DMS53 (cell line): ENCODE results near the gene GTF2F1.
A peak's percentile ranks its signal among the peaks of the same experiment; 100 is the strongest.
"Not testable (repeated sequence)": the region's sequence is repeated elsewhere in the genome, so short reads cannot be mapped to it uniquely, and the experiment has no call there.

Source experiments
- DNase-seq: peaks from one replicate; lab custom pipeline; 2025; lab: John Stamatoyannopoulos, UW

GTF2F1 gene, protein sequence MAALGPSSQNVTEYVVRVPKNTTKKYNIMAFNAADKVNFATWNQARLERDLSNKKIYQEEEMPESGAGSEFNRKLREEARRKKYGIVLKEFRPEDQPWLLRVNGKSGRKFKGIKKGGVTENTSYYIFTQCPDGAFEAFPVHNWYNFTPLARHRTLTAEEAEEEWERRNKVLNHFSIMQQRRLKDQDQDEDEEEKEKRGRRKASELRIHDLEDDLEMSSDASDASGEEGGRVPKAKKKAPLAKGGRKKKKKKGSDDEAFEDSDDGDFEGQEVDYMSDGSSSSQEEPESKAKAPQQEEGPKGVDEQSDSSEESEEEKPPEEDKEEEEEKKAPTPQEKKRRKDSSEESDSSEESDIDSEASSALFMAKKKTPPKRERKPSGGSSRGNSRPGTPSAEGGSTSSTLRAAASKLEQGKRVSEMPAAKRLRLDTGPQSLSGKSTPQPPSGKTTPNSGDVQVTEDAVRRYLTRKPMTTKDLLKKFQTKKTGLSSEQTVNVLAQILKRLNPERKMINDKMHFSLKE

DNA sequence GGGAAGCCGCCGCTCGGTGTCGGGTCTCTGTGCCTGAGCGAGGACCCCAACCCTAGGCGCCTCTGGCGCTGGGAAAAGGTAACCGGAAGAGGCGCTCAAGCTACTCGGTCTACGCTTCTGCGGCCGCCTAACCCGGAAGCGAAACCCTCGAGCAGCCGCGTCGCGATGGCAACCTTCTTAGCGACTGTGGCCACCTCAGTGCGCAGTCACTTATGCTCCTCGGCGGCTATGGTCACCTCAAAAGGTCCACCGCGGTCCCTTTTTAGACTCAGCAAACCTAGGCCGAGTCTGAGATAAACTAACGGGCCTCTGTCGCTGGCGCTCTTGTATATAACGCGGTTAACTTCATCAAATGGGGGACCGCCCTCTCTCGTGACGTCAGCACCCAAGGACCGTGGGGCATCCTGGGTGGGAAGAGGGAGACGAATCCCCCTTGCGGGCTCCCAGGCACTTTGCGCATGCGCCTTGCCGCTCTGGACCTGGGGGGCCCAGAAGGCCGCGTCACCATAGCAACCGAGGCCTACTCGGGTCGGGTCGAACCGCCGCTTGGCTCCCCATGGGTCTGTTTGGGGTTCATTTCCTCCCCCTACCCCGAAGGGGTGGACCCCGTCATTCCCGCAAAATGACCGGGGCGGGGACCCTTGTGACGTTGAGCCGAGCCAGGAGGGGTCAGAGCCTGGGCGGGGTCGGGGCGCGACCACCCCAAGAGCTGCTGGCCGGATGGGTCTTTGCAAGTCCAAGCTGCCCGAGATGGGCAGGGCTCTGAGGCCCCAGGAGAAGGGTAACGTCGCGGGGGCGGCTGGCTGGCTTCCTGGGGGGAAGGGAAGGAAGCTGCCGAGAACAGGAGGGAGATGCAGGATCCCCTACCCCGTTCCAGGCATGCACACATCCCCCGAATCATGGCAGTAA, at the start of gene GTF2F1:
Gene GTF2F1 (minus strand): TSS at position 91 of the 909 bp plus-strand sequence. CDS start 169 bp downstream, outside the sequence.
- peak; percentile 94 for DNase-seq

DNA sequence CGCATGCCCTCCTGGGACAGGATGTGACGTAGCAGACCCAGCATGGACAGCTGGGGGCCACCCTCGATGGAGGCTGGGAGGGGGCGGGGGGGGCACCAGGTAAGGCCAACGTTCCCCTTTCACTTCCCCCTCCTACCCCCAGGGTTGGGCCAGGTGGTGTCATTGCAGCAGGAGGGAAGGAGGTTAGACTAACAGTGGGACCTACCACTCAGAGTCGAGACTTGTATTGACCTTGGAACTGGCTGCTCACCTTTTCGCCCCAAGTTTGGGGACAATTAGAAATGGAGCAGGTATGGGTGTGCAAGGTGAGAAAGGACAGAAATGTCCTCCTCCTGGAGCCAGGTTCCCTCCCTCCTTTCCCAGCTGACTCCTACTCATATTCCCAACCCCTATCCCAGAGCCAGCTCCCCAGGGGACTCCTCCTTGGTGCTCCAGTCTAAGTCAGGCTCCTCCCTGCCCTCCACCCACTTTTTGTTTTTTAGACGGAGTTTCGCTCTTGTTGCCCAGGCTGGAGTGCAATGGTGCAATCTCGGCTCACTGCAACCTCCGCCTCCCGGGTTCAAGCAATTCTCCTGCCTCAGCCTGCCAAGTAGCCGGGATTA, 49.2 kb upstream of the GTF2F1 start:
- DNase-seq: no peak

DNA sequence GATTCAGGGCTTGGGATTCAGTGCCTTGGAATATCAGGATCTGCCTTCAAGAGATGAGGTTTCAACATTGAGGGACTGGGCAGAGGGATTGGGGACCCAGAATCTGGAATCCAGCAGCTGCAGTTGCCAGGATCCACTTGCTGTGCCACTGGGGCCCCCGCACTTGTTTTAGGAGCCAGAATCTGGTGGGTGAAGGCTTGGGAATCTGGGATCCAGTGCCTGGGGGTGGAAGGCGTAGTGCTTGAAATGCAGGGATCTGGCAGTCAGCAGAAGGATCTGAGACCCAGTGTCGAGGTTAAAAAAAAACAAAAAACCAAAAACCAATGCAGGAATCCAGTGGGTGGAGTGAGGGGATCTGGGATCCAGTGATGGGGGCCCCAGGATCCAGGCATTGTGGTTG, 47.9 kb upstream of the GTF2F1 start:
- no peak for DNase-seq

DNA sequence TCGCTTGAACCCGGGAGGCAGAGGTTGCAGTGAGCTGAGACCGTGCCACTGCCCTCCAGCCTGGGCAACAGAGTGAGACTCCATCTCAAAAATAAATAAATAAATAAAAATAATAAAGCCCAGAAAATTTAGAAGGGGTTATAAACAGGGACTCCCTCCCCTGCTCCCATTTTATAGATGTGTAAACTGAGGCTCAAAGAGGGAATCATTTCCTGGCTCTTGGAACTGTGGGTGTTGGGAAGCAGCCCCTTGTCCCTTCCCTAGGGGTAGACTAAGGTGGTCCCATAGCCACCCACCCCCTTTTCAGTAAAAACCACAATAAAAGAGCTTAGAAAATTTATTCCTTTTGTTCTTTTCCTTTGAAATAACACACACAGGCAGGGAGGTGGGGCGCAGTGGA, 46.8 kb upstream of the GTF2F1 start:
- DNase-seq: no peak

DNA sequence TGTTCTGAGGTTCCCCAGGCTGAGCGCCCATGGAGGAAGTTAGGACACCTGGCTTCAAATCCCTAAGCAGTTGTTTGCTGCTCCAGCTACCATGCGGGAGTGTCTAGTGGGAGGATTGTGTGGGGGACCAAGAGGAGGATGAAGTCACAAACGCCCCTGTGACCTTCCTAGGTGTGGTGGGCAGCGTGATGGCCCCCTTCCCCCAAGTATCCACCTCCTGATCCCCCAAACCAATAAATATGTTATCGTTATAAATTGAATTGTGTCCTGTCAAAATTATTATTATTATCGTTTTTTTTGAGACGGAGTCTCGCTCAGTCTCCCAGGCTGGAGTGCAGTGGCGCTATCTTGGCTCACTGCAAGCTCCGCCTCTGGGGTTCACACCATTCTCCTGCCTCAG, 40.7 kb upstream of the GTF2F1 start, which contains the start of gene SLC25A41:
Gene SLC25A41 (minus strand): TSS at position 101 of the 400 bp plus-strand sequence. CDS start 70 bp downstream, at position 31.
- no peak for DNase-seq

DNA sequence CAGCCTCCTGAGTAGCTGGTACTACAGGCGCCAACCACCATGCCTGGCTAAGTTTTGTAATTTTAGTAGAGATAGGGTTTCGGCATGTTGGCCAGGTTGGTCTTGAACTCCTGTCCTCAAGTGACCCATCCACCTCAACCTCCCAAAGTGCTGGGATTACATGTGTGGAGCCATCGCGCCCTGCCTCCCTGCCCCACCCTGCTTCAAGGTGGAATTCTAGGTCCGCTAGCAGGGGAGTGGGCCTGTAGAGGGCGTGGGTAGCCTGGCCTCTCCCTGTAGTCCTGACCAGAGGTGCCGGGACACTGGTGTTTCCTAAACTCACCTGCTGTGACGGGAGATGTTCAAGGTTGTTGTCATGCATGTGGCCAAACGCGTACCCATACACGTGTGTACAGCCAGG, 40.2 kb upstream of the GTF2F1 start:
- no peak for DNase-seq

DNA sequence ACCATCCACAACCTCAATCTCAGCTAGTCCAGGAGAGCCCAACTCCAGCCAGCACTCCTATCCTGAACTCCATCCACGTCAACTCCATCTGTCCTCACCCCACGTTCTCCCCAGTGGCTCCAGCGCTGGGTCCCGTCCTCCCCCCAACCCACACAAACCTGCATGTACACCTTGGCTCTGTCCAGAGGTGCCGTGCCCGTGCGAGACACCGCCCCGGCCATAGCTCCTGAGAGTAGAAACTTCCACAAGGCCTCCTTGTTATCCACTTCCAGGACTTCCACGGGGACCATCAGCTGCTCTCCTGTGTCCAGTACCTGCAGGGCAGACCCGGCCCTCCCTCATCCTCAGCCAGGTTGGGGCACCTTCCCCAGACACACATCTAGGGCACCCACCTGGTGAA, 38.9 kb upstream of the GTF2F1 start:
- no peak for DNase-seq

DNA sequence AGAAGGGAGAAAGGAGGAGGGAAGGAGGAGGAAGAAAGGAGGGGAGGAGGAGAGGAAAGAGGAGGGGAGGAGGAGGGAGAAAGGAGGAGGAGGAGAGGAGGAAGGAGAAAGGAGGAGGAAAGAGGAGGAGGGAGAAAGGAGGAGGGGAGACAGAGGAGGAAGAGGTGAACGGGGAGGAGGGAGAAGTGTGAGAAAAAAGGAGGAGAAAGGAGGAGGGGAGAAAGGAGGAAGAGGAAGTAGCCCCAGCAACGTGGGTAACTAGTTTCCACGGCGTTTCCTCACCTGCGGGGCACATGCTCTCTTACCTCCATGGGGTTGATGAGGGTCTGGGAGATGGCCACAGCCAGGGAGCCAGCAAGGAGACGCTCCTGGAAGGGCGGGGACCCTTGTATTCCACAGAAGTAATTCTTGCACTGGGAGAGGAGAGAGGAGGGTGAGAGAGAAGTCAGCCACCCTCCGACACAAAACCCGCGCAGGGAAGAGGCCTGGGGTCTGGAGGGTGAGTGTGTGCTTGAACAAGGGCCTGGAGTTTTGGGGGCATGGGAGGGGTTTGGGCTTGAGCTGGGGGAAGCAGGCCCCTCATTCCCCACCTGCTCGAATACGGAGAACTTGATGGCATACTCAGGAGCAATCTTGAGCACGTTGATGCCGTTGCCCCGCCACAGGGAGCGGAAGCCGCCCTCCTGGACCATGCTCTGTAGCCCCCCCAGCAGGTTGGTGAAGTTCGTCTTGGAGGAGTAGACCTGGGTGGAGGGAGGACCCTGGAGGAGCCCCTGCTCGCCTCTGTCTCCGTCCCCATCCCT, 36.7 kb upstream of the GTF2F1 start:
- DNase-seq: no peak

DNA sequence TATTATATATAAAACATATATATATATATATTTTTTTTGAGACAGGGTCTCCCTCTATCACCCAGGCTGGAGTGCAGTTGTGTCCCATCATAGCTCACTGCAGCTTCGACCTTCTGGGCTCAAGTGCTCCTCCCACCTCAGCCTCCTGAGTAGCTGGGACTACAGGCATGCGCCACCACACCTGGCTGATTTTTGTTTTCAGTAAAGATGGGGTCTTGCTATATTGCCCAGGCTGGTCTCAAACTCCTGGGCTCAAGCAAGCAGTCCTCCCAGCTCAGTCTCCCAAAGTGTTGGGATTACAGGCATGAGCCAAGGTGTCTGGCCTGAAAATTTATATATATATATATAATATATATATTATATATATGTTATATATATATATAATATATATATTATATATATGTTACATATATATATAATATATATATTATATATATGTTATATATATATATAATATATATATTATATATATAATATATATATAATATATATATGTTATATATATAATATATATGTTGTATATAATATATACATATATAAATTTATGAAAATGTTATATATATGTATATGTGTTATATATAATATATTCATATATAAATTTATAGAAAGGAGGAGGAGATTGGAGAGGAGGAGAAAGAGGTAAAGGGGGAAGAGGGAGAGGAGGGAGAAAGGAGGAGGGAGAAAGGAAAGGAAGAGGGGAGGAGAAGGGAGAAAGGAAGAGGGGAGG, 35.9 kb upstream of the GTF2F1 start:
- not testable (repeated sequence) for DNase-seq

DNA sequence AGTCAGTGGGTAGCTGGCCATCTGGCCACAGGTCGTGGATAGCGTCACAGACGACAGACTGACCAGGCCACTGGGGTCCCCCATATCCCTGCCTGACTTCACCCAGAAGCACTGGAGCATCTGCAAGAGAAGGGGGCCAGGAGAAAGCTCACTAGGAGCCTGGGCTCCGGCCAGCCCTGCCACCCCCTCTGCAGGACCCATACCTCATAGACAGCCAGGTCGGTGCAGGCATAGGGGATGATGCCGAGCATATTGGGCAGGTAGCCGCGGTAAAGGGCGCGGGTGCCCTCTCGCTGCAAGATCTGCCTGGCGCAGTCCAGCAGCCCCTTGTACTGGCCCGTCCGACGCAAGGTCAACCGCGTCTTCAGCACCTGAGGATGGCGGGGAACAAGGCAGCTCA, 34.2 kb upstream of the GTF2F1 start:
- DNase-seq: no peak

DNA sequence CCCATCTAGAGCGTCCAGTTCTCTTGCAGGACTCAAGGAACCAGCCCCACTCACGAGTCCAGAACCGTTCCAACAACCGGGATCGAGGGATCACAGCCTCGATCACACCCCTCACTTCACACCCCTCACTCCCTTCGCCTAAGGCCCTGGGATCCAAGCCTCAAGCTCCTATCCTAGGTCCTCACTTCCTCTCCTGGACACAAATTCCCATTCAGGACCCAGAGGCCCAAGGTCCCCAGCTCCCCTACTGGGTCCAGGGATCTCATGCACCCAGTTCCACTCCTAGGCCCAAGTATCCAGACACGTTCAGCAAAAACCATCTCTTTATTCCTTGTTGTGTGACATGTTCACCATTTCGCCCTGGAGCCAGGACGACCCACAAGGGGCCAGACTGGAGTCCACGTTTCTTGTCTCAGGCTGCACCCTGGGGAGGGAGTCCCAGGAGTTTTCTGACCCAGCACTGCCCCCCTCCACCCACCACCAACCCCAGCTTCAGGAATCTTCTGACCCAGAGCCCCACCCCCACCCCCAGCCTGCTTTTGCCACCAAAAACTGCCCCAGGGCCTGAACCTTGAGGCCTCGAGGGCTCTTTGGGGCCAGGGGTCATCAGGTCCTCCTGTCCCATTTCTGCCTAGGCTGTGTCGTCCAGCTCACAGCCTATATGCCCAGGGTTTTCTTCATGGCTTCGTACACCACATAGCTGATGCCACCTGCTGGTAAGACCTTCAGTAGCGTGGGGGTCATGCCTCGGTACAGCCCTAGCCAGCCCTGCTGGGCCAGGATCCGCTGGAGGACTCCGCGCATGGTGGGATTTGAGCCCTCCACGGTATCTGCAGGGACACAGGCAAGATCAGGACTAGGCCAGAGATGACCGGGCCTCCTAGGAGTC, 33.0 kb upstream of the GTF2F1 start:
- peak; percentile 18 for DNase-seq

DNA sequence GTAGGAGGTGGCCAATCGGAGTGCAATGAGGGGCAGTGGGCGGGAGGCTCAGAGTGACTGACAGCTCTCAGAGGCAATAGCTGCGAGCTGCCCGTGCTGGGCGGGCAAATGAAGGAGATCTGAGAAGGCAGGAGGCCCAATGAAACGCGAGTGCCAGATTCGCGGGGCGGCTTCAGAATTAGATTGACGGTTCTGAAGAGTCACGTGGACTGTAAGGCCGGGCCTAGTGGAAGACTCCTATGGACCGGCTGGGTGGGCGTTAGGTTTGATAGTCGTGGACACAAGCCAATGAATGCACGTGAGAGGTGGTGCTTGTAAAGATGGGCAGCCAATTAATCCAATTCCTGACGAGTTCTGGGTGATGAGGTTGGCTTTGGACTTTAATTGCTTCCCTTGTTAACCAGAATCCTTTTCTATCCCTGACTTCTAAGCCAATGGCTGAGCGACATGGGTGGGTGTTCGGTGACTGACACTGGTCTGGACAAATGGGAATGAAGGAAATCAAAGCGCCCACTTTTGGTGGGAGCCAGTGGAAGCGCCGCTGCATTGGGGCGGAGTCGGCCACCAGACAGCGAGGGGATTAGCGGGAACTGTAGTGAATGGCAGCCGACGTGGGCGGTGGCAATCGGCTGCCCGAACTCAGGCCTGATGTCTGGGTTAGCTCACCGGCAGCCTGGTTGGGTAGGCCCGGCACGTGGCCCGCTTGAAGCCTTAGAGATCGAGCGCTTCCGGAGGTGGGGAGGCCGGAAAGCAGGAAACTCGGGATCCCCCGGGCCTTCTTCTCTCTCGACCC, 32.2 kb upstream of the GTF2F1 start:
- peak; percentile 99 for DNase-seq

DNA sequence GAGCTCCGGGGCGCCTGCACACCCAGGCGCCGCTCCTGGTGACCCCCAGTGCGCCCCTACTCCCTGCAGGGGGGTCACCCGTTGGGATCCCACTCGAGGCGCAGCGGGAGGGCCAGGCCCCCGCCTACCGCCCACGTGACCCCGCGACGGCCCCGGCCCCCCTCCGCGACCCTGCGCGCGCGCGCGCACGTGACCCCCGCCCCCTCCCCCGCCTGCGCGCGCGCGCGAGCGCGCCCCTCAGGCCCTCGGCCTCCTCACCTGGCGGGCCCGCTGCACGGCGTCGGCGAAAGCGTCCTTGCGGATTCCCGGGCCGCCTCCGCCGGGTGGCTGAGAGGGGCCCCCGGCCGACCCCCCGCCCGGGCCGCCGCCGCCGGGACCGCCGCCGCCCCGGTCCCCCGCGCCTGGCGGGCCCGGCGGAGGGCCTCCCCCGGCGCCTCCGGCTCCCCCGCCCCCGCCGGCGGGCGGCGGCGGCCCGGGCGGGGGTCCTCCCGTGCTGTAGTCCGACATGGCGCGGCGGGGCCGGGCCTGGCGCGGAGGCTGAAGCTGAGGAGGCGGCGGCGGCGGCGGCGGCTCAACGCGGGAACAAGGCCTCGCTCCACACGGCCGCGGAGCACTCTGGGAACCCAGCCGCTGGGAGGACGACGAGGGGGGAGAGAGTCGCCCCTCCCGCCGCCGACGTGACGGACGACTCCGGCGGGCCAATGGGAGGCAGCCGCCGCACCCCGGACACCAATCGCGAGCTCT, 31.4 kb upstream of the GTF2F1 start, which contains the start of gene KHSRP:
Gene KHSRP (minus strand): TSS at position 617 of the 744 bp plus-strand sequence. CDS start 110 bp downstream, at position 507.
- DNase-seq: peak; percentile 28

DNA sequence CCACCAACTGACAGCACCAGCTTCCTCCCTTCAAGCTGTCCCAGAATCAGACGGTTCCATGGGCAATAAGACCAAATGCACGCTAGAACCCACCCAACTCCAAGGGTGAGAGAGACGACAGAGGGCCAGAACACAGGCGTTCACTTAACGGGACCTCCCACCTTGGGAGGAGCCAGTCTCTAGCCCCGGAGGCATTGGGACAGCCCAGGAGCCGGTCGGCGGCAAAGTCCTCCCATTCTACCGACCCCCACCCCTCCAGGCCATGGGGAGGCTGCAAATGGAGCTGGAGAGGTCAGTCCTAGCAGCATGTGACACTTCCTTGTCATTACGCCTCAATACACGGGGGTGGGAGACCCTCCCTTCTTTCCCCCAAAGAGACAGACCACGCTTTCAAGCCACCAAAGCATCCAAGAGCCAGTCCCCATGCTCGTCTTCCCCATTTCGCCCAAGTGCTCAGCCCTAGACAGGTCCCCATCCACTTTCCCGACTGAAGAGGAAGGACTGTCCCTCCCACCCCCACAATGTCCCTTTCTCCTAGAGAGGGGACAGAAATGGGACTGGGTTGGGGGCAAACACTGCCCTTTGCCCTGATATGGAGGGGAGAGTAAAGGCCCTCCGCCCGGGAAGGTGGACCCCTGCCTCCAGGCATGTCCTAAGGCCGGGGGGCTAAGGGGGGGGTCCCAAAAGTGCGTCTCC, 30.7 kb upstream of the GTF2F1 start:
- DNase-seq: peak; percentile 42

DNA sequence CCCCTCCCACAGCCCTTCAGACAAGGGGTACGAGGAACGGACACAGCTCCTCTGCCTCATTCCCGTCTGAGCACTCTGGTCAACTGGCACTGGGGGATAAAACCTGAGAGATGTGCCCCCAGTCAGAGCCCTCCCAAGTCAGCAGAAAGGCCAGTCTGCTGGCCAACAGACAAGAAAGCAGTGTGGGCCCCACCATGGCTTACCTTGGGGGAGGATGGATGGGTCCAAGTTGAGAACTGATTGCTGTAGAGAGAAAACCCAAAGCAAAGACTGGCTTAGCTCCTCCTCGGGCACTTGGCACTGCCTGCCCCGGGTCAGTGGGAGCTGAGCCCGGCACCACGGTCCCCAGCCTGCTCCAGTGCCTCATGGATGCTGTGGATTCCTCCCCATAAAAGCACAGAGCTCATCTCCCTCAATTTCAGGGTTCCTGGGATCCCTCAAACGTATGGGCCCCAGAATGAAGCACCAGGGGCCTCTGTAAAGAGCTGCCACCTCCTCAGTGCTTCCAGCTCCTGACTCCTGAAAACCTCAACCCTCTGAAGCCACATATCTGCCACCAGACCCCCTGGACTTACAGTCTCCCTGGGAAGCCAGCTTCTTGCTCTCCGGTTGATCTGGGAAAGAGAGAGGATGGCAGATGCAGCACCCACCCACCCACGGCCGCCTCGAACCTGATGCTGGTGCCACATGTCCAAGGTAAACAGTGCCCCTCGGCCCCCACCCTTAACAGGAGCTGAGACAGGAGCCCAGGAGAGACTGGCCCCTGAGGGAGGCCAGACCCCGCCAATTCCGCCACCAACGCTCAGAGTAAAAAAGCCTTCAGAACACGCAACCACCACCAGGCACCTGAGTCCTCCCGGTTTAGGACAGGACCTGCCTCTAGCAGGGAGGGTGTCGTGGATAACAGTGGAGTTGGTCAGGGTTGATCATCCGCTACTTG, 28.4 kb upstream of the GTF2F1 start:
- DNase-seq: no peak

DNA sequence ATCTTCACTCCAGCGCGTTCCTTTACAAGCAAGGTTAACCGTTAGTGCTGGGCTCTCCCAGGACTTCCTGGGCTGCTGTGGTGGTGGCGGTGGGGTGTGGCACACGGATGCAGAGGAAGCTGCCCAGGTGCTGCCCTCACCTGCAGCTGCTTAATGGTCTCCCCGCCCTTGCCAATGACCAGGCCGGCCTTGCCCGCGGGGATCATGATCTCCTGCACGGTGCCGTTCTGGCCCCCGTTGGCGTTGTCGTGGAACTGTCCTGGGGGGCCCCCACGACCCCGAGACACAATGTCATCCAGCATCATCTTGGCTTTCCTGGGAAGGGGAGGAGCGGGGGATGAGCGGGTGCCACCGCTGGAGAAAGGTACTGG, 25.6 kb upstream of the GTF2F1 start:
- no peak for DNase-seq
